IMR-90 (cell line): ENCODE measurements around the gene HOXB7.
A peak's percentile ranks its signal among the peaks of the same experiment; 100 is the strongest.

Experiments used
- BHLHE40 ChIP-seq: fragments of 150-350 bp; IDR thresholded peaks from 2 replicates; pipeline ENCODE4 v1.6.1; 2016; ENCODE audit warnings: mild to moderate bottlenecking, low read depth, low read length
- CEBPB ChIP-seq: IDR thresholded peaks from 2 replicates; pipeline ENCODE4 v1.6.1; 2012; ENCODE audit warnings: low read depth, low read length, improper control_type of control experiment
- CHD1 ChIP-seq: IDR thresholded peaks from 2 replicates; pipeline ENCODE4 v1.6.1; 2012; ENCODE audit warnings: low read depth, low read length, improper control_type of control experiment
- FOS ChIP-seq: fragments of 150-350 bp; IDR thresholded peaks from 2 replicates; pipeline ENCODE4 v1.6.1; 2016; ENCODE audit warnings: low read depth, low read length
- MAFK ChIP-seq: IDR thresholded peaks from 2 replicates; pipeline ENCODE4 v1.6.1; 2012; ENCODE audit warnings: low read depth, low read length, improper control_type of control experiment
- NFE2L2 ChIP-seq: fragments of 150-350 bp; IDR thresholded peaks from 2 replicates; pipeline ENCODE4 v1.6.1; 2016; ENCODE audit warnings: low read depth, mild to moderate bottlenecking, low read length
- POLR2A ChIP-seq: IDR thresholded peaks from 2 replicates; pipeline ENCODE4 v1.6.1; 2012; ENCODE audit warnings: mild to moderate bottlenecking, low read depth, low read length
- RAD21 ChIP-seq: IDR thresholded peaks from 2 replicates; pipeline ENCODE4 v1.6.1; 2012; ENCODE audit warnings: low read length, improper control_type of control experiment
- RCOR1 ChIP-seq: IDR thresholded peaks from 2 replicates; pipeline ENCODE4 v1.6.1; 2012; ENCODE audit warnings: mild to moderate bottlenecking, low read length, improper control_type of control experiment; ENCODE audit not compliant: insufficient replicate concordance
- RFX5 ChIP-seq: IDR thresholded peaks from 2 replicates; pipeline ENCODE4 v1.8.0; 2012; ENCODE audit warnings: low read depth, mild to moderate bottlenecking, low read length, moderate library complexity
- TF ChIP-seq, protein P1 (sequence below): conservative IDR thresholded peaks from 2 replicates; pipeline ENCODE4 v1.5.1; 2012; ENCODE audit warnings: mild to moderate bottlenecking, low read depth, low read length, improper control_type of control experiment
- TF ChIP-seq, protein P2 (sequence below): fragments of 150-350 bp; IDR thresholded peaks from 2 replicates; pipeline ENCODE4 v1.6.1; 2017; ENCODE audit warnings: mild to moderate bottlenecking, antibody characterized with exemption, low read length, low read depth
- TF ChIP-seq, protein P3 (sequence below): fragments of 150-350 bp; IDR thresholded peaks from 2 replicates; pipeline ENCODE4 v1.6.1; 2016; ENCODE audit warnings: low read depth, mild to moderate bottlenecking, low read length, moderate library complexity, borderline replicate concordance

GRCh38 chr17:48593840-48594537, 16.8 kb downstream of the HOXB7 start:
- TF ChIP-seq, protein P1, sequence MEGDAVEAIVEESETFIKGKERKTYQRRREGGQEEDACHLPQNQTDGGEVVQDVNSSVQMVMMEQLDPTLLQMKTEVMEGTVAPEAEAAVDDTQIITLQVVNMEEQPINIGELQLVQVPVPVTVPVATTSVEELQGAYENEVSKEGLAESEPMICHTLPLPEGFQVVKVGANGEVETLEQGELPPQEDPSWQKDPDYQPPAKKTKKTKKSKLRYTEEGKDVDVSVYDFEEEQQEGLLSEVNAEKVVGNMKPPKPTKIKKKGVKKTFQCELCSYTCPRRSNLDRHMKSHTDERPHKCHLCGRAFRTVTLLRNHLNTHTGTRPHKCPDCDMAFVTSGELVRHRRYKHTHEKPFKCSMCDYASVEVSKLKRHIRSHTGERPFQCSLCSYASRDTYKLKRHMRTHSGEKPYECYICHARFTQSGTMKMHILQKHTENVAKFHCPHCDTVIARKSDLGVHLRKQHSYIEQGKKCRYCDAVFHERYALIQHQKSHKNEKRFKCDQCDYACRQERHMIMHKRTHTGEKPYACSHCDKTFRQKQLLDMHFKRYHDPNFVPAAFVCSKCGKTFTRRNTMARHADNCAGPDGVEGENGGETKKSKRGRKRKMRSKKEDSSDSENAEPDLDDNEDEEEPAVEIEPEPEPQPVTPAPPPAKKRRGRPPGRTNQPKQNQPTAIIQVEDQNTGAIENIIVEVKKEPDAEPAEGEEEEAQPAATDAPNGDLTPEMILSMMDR = peak; percentile 98
- TF ChIP-seq, protein P2, sequence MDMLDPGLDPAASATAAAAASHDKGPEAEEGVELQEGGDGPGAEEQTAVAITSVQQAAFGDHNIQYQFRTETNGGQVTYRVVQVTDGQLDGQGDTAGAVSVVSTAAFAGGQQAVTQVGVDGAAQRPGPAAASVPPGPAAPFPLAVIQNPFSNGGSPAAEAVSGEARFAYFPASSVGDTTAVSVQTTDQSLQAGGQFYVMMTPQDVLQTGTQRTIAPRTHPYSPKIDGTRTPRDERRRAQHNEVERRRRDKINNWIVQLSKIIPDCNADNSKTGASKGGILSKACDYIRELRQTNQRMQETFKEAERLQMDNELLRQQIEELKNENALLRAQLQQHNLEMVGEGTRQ = peak; percentile 36; the same call in 1 of the 2 replicates
- TF ChIP-seq POLR2A (peak; percentile 67), CEBPB (no peak), MAFK (no peak), RAD21 (peak; percentile 93), NFE2L2 (no peak), CHD1 (0 out of 2 replicates have a peak, but pooled peaks have one; percentile 70), RCOR1 (no peak), FOS (no peak), BHLHE40 (peak; percentile 57; the same call in 1 of the 2 replicates), RFX5 (no peak)
- TF ChIP-seq, protein P3, sequence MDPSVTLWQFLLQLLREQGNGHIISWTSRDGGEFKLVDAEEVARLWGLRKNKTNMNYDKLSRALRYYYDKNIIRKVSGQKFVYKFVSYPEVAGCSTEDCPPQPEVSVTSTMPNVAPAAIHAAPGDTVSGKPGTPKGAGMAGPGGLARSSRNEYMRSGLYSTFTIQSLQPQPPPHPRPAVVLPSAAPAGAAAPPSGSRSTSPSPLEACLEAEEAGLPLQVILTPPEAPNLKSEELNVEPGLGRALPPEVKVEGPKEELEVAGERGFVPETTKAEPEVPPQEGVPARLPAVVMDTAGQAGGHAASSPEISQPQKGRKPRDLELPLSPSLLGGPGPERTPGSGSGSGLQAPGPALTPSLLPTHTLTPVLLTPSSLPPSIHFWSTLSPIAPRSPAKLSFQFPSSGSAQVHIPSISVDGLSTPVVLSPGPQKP = no peak
